Measurements from ENCODE around the gene MUC3A. TPM values are rescaled to one million over a fixed set of nuclear protein-coding genes. Genes with fewer than 3 reads are reported as not detected.
A peak's percentile ranks its signal among the peaks of the same experiment; 100 is the strongest.

MUC3A gene, protein sequence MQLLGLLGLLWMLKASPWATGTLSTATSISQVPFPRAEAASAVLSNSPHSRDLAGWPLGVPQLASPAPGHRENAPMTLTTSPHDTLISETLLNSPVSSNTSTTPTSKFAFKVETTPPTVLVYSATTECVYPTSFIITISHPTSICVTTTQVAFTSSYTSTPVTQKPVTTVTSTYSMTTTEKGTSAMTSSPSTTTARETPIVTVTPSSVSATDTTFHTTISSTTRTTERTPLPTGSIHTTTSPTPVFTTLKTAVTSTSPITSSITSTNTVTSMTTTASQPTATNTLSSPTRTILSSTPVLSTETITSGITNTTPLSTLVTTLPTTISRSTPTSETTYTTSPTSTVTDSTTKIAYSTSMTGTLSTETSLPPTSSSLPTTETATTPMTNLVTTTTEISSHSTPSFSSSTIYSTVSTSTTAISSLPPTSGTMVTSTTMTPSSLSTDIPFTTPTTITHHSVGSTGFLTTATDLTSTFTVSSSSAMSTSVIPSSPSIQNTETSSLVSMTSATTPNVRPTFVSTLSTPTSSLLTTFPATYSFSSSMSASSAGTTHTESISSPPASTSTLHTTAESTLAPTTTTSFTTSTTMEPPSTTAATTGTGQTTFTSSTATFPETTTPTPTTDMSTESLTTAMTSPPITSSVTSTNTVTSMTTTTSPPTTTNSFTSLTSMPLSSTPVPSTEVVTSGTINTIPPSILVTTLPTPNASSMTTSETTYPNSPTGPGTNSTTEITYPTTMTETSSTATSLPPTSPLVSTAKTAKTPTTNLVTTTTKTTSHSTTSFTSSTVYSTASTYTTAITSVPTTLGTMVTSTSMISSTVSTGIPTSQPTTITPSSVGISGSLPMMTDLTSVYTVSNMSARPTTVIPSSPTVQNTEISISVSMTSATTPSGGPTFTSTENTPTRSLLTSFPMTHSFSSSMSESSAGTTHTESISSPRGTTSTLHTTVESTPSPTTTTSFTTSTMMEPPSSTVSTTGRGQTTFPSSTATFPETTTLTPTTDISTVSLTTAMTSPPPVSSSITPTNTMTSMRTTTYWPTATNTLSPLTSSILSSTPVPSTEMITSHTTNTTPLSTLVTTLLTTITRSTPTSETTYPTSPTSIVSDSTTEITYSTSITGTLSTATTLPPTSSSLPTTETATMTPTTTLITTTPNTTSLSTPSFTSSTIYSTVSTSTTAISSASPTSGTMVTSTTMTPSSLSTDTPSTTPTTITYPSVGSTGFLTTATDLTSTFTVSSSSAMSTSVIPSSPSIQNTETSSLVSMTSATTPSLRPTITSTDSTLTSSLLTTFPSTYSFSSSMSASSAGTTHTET (N-terminal part only)
- total RNA-seq (1 to 10 TPM; 1.6 to 8.7 (median 2.2) TPM), polyA plus RNA-seq (1 to 10 TPM in 1 of 2 donors, under 1 TPM in 1; 0.53 to 1.2 TPM)

DNA sequence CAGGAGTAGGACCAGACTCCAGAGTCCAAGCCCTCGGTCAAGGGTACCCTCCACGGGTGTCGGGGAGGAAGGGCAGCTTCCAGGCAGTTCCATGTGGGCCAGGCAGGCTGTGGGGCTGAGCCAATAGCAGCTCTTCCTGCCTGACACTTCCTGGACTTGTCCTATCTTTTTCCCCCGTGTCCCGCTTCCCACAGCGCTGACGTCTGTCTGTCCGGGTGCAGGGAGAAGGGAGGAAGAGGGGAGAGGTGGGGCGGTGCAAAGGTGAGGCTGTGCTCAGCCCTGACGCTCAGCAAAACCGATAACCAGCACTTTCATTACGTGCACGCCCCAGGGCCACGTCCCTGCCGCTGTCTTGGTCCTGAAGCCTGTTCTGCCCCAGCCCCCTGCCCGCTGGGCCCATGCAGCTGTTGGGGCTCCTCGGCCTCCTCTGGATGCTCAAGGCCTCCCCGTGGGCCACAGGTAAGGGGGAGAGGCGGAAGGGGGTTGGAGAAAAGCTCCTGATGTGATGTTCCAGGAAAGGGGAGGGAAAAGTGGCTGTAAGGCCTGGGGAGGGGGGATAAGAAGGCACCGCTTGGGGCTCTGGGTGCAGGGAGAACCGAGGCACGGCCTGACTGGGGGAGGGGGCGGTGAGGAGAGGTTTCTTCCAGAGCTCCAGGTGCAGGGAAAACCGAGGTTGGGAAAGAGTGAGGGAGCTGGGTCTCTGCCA is at the start of gene MUC3A:
MUC3A (plus strand) TSS at position 308 of the 706 bp plus-strand sequence; CDS start at position 399, 91 bp downstream.
- Histone ChIP-seq H3K4me3 (no peak within 1 kb of the TSS), H3K9me3 (no peaks in the 10 kb centered on the region), H3K36me3 (no peaks in the 10 kb centered on the region), H3K4me1 (no peaks in the 10 kb centered on the region), H3K27ac (no peak within 1 kb of the TSS), H3K27me3 (peaks cover 0 to 2% (median 0%) of the 10 kb centered on the region in 4 donors)
- DNase-seq (no peak), FAIRE-seq (no peak), ATAC-seq (peak in 2 of 4 donors; percentile 38 to 45)
- intact Hi-C loops (cut with DNase I), result no loop called here
- WGBS, 2 donors, result 23 to 25% methylated on average over 22 to 24 of the region's 24 CpGs
- TF ChIP-seq CTCF (IDR thresholded peaks at IDR 0.05), result no peak

- 55 to 61% methylated on average over 2 of the region's 2 CpGs for WGBS, 2 donors
- intact Hi-C loops (cut with DNase I), result no loop called here
- H3K4me3 ChIP-seq, result no peak overlapping the region
- H3K9me3 ChIP-seq, result no peaks in the 10 kb centered on the region
- H3K27ac ChIP-seq, result no peak overlapping the region
- ATAC-seq (peak; percentile 31 to 66 (median 35)), FAIRE-seq (no peak), DNase-seq (peak in 4 of 6 donors; percentile 58 to 67 (median 58))
- no peak for TF ChIP-seq CTCF (IDR thresholded peaks at IDR 0.05)
- no peaks in the 10 kb centered on the region for H3K36me3 ChIP-seq
- no peaks in the 10 kb centered on the region for H3K27me3 ChIP-seq
- peaks cover 0 to 11% (median 0%) of the 10 kb centered on the region in 3 donors for H3K4me1 ChIP-seq
Measured at GRCh38 chr7:100900978-100901377, 48.4 kb upstream of the MUC3A start.

GRCh38 chr7:100901921-100902332 is 47.4 kb upstream of the MUC3A start:
- Histone ChIP-seq H3K4me1 (peaks cover 0 to 5% (median 0%) of the 10 kb centered on the region in 3 donors), H3K27me3 (no peaks in the 10 kb centered on the region), H3K27ac (no peak overlapping the region), H3K4me3 (no peak overlapping the region), H3K36me3 (no peaks in the 10 kb centered on the region), H3K9me3 (no peaks in the 10 kb centered on the region)
- 52 to 64% methylated on average over 5 of the region's 5 CpGs for WGBS, 2 donors
- intact Hi-C loops (cut with DNase I), result no loop called here
- no peak for TF ChIP-seq CTCF (IDR thresholded peaks at IDR 0.05)
- DNase-seq (no peak), ATAC-seq (no peak), FAIRE-seq (no peak)

DNA sequence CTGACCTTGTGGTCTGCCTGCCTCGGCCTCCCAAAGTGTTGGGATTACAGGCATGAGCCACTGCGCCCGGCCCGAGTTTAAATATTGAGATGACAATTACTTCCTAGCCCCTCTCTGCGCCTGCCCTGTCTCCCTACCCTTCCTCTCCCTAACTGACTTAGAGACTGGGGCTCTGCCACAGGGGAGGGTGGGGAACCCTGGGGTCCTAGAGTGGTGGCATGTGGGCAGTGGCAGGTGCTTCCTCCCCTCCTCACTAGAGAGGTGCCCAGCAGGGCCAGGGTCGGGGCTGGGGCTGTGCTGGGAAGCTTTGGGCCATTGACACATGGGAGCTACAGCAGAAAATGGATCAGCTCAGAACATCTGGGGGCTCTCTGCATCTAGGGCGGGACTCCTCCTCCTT is 46.7 kb upstream of the MUC3A start:
- no peaks in the 10 kb centered on the region for H3K27me3 ChIP-seq
- H3K9me3 ChIP-seq, result no peaks in the 10 kb centered on the region
- H3K4me3 ChIP-seq, result no peak overlapping the region
- no peak for TF ChIP-seq CTCF (IDR thresholded peaks at IDR 0.05)
- FAIRE-seq (no peak), ATAC-seq (no peak), DNase-seq (no peak)
- no peak overlapping the region for H3K27ac ChIP-seq
- WGBS, 2 donors, result 87 to 89% methylated on average over 7 of the region's 7 CpGs
- intact Hi-C loops (cut with DNase I), result no loop called here
- H3K36me3 ChIP-seq, result no peaks in the 10 kb centered on the region
- H3K4me1 ChIP-seq, result peaks cover 0 to 3% (median 0%) of the 10 kb centered on the region in 3 donors

All from pancreas (tissue), 10 donors.